BJ (cell line): Measurements from ENCODE around the gene LEFTY1. TPM values are rescaled to one million over a fixed set of nuclear protein-coding genes. Genes with fewer than 3 reads are reported as not detected.

Experiments used
- CTCF ChIA-PET: fragments of 350-600 bp; formaldehyde crosslinking; extraction: SDS; loops from one replicate; lab custom pipeline; 2021; ENCODE audit warnings: antibody characterized with exemption, inconsistent platforms; lab: Yijun Ruan, JAX
- POLR2A ChIA-PET: fragments of 300-600 bp; sonication (Branson Sonifier 250); formaldehyde crosslinking; extraction: SDS; loops from one replicate; lab custom pipeline; 2021; ENCODE audit warnings: antibody characterized with exemption; lab: Charles Lee
- DNase-seq: peaks from one replicate; pipeline ENCODE4 v3.0.0-alpha.2; 2011; ENCODE audit warnings: low read depth
- H3K27me3 ChIP-seq: 2 replicates; pipeline ENCODE4 v1.6.0; 2011; ENCODE audit warnings: low read length; ENCODE audit not compliant: control insufficient read depth, insufficient read depth
- H3K36me3 ChIP-seq: 2 replicates; pipeline ENCODE4 v1.5.1; 2011; ENCODE audit warnings: low read length; ENCODE audit not compliant: control insufficient read depth, insufficient read depth
- H3K4me3 ChIP-seq: 2 replicates; pipeline ENCODE4 v1.5.1; 2011; ENCODE audit warnings: low read depth, mild to moderate bottlenecking, control low read depth, low read length
- CTCF ChIP-seq: IDR thresholded peaks from 2 replicates; pipeline ENCODE4 v1.5.1; 2011; ENCODE audit warnings: low read depth, mild to moderate bottlenecking, control low read depth, inconsistent platforms, low read length, moderate library complexity; ENCODE audit not compliant: insufficient read depth
- polyA plus RNA-seq: library from polyadenylated mRNA; depleted of rRNA; stranded (reverse); fragments of >200 nt; gene quantifications from 2 replicates; pipeline ENCODE4 v1.2.3, GENCODE V29; 2011

LEFTY1 gene
- polyA plus RNA-seq, 1 experiment: 0.10 TPM

- Histone ChIP-seq H3K27me3 (no peaks in the 10 kb centered on the region), H3K36me3 (no peaks in the 10 kb centered on the region), H3K4me3 (no peak overlapping the region)
- POLR2A ChIA-PET: no interaction called here
- CTCF ChIA-PET: interaction anchor here (0.8 to 1.4 kb wide), 6 partner anchors 8 to 423 kb away, joined by 3 to 6 read pairs (median 4); partner anchors contain the start of gene TMEM63A
- no peak for TF ChIP-seq CTCF
- DNase-seq: no peak
Measured at GRCh38 chr1:225897595-225898514, 8.9 kb upstream of the LEFTY1 start.

GRCh38 chr1:225896937-225897549, 8.1 kb upstream of the LEFTY1 start:
- Histone ChIP-seq H3K4me3 (no peak overlapping the region), H3K36me3 (no peaks in the 10 kb centered on the region), H3K27me3 (no peaks in the 10 kb centered on the region)
- ChIA-PET CTCF (interaction anchor here (0.9 to 1.4 kb wide), 4 partner anchors 9 to 422 kb away, joined by 3 to 6 read pairs (median 4); partner anchors contain the start of gene TMEM63A), POLR2A (no interaction called here)
- TF ChIP-seq CTCF: no peak
- no peak for DNase-seq

- CTCF ChIA-PET: interaction anchor here (1.0 to 1.4 kb wide), 3 partner anchors 14 to 422 kb away, joined by 4 to 6 read pairs (median 4); partner anchors contain the start of gene TMEM63A
- H3K27me3 ChIP-seq: no peaks in the 10 kb centered on the region
- POLR2A ChIA-PET: no interaction called here
- DNase-seq: no peak
- no peaks in the 10 kb centered on the region for H3K36me3 ChIP-seq
- no peak for TF ChIP-seq CTCF
- no peak overlapping the region for H3K4me3 ChIP-seq
Measured at GRCh38 chr1:225896494-225896893, 7.5 kb upstream of the LEFTY1 start.

- H3K36me3 ChIP-seq: no peaks in the 10 kb centered on the region
- no peak for DNase-seq
- no peak for TF ChIP-seq CTCF
- POLR2A ChIA-PET: no interaction called here
- CTCF ChIA-PET: no interaction called here
- H3K4me3 ChIP-seq: no peak overlapping the region
- H3K27me3 ChIP-seq: no peaks in the 10 kb centered on the region
Measured at GRCh38 chr1:225892307-225892706, 3.4 kb upstream of the LEFTY1 start.
